ENCODE results near the gene HOXB7.

The HOXB7 gene

GRCh38 chr17:48577946-48578615 is 32.7 kb downstream of the HOXB7 start, which contains the start of gene HOXB4:
HOXB4 (minus strand) TSS chr17:48578350; CDS start chr17:48578319, 31 bp downstream.
- peak; percentile 52 to 64 for DNase-seq

- DNase-seq = no peak
These were observed 33.4 kb downstream of the HOXB7 start for GRCh38 chr17:48577330-48577945.

GRCh38 chr17:48576479-48577309 is 34.1 kb downstream of the HOXB7 start:
- no peak for DNase-seq

GRCh38 chr17:48575673-48576478 is 34.9 kb downstream of the HOXB7 start:
- DNase-seq = no peak

- no peak for DNase-seq
These were observed 35.7 kb downstream of the HOXB7 start for GRCh38 chr17:48575066-48575582.

- no peak for DNase-seq
These were observed 36.2 kb downstream of the HOXB7 start for GRCh38 chr17:48574505-48575065.

- DNase-seq = no peak
These were observed 38.9 kb downstream of the HOXB7 start for GRCh38 chr17:48571826-48572417.

- no peak for DNase-seq
These were observed 39.6 kb downstream of the HOXB7 start for GRCh38 chr17:48571024-48571818.

GRCh38 chr17:48570325-48571023 is 40.3 kb downstream of the HOXB7 start:
- DNase-seq = no peak

- no peak for DNase-seq
These were observed 41.0 kb downstream of the HOXB7 start for GRCh38 chr17:48569674-48570324.

- DNase-seq = no peak
These were observed 41.6 kb downstream of the HOXB7 start for GRCh38 chr17:48569240-48569582.

GRCh38 chr17:48568499-48569239 is 42.1 kb downstream of the HOXB7 start:
- no peak for DNase-seq

GRCh38 chr17:48567646-48568354 is 43.0 kb downstream of the HOXB7 start:
- DNase-seq = no peak

- DNase-seq = no peak
These were observed 43.6 kb downstream of the HOXB7 start for GRCh38 chr17:48567209-48567608.

- DNase-seq = no peak
These were observed 44.1 kb downstream of the HOXB7 start for GRCh38 chr17:48566717-48567116.

- DNase-seq = no peak
These were observed 44.7 kb downstream of the HOXB7 start for GRCh38 chr17:48565925-48566710.

GRCh38 chr17:48565022-48565554 is 45.7 kb downstream of the HOXB7 start:
- DNase-seq = no peak
